HepG2 (cell line): ENCODE results near the gene ADAMTS2. TPM values are rescaled to one million over a fixed set of nuclear protein-coding genes. Genes with fewer than 3 reads are reported as not detected.

Experiments used
- ATAC-seq: fragments of 200-7000 bp; cut with Tn5 transposase; 3 replicates; pipeline ENCODE4 v1.9.1; 2020; ENCODE audit warnings: mild to moderate bottlenecking, moderate library complexity
- BruUV-seq: library from RNA; stranded (reverse); fragments of 400-500 nt; replicated peaks from 2 replicates; lab custom pipeline; 2021; lab: Mats Ljungman, UMichigan
- CTCF ChIA-PET: fragments of 300-600 bp; formaldehyde crosslinking; extraction: SDS; loops from one replicate; lab custom pipeline; 2021; ENCODE audit warnings: low total read pairs, inconsistent platforms, low intra/inter-chr PET ratio; lab: Yijun Ruan, JAX
- POLR2A ChIA-PET: fragments of 350-600 bp; sonication (Branson Sonifier 250); formaldehyde crosslinking; loops from one replicate; lab custom pipeline; 2020; ENCODE audit warnings: antibody characterized with exemption, inconsistent platforms; lab: Yijun Ruan, JAX
- DNase-seq: peaks from one replicate; pipeline ENCODE4 v3.0.0-alpha.2; 2015; ENCODE audit warnings: low spot score
- FAIRE-seq: peaks from 3 replicates; lab custom pipeline; 2011; peaks lifted over from hg19 to GRCh38; lab: Jason Lieb, UNC
- H2AFZ ChIP-seq: one replicate; pipeline ENCODE4 v1.6.1; 2011; ENCODE audit warnings: low read length, inconsistent platforms
- H3K27ac ChIP-seq: fragments of 300-600 bp; 3 replicates; pipeline ENCODE4 v1.8.0; 2011; ENCODE audit warnings: mixed run types, mild to moderate bottlenecking, mixed read lengths, low read length, inconsistent platforms; ENCODE audit not compliant: insufficient read depth; ENCODE audit errors: extremely low read length
- H3K27me3 ChIP-seq, 2 experiments: fragments of 200-600 bp in 1 of 2; 2 replicates in 1 of 2; 3 replicates in 1 of 2; pipeline versions ENCODE4 v1.6.0 to v1.8.0; 2011; ENCODE audit warnings: low read length in 2 of 2, mild to moderate bottlenecking in 2 of 2, moderate library complexity in 2 of 2, inconsistent platforms in 1 of 2; ENCODE audit not compliant: insufficient read depth in 2 of 2, control insufficient read depth in 1 of 2
- H3K36me3 ChIP-seq, 2 experiments: fragments of 200-600 bp in 1 of 2; replicated peaks in 1 of 2; 2 replicates in 1 of 2; 3 replicates in 1 of 2; pipeline versions ENCODE4 v1.5.1 to v1.8.0; 2011; ENCODE audit warnings: low read length in 2 of 2, inconsistent platforms in 1 of 2; ENCODE audit not compliant: insufficient read depth in 2 of 2, control insufficient read depth in 1 of 2
- H3K4me1 ChIP-seq: 2 replicates; pipeline ENCODE4 v1.5.1; 2012; ENCODE audit warnings: low read length, inconsistent platforms; ENCODE audit not compliant: insufficient read depth
- H3K4me2 ChIP-seq: 2 replicates; pipeline ENCODE4 v1.6.0; 2011; ENCODE audit warnings: low read depth, low read length, inconsistent platforms
- H3K4me3 ChIP-seq, 3 experiments: fragments of 200-600 bp in 1 of 3; sonication (generic), shearing (Covaris generic) in 1 of 3; replicated peaks in 1 of 3; 2 replicates each; pipeline ENCODE4 v1.5.1; 2011 to 2016; ENCODE audit warnings: low read length in 3 of 3, inconsistent platforms in 2 of 3, low read depth in 2 of 3, mild to moderate bottlenecking in 2 of 3, control low read depth in 1 of 3, mixed read lengths in 1 of 3; ENCODE audit not compliant: insufficient read depth in 1 of 3
- H3K79me2 ChIP-seq: one replicate; pipeline ENCODE4 v1.6.1; 2011; ENCODE audit warnings: low read length, inconsistent platforms; ENCODE audit not compliant: insufficient read depth
- H3K9ac ChIP-seq: 2 replicates; pipeline ENCODE4 v1.6.0; 2011; ENCODE audit warnings: mild to moderate bottlenecking, low read depth, low read length, inconsistent platforms; ENCODE audit not compliant: insufficient read depth
- H3K9me3 ChIP-seq: 2 replicates; pipeline ENCODE4 v1.5.1; 2012; ENCODE audit warnings: mild to moderate bottlenecking, low read length
- H4K20me1 ChIP-seq: 2 replicates; pipeline ENCODE4 v1.6.0; 2011; ENCODE audit warnings: inconsistent platforms, mild to moderate bottlenecking, low read length, moderate library complexity; ENCODE audit not compliant: insufficient read depth
- ARNT2 ChIP-seq: sonication (generic); formaldehyde crosslinking; IDR thresholded peaks from 2 replicates; pipeline ENCODE4 v1.8.0; 2022; ENCODE audit warnings: mild to moderate bottlenecking, low read depth, missing genetic modification reagents, moderate library complexity
- BCL6 ChIP-seq: IDR thresholded peaks from 2 replicates; pipeline ENCODE4 v1.6.1; 2016; ENCODE audit warnings: missing genetic modification reagents, missing compliant biosample characterization
- CTCF ChIP-seq: sonication (generic); formaldehyde crosslinking; IDR thresholded peaks from 2 replicates; pipeline ENCODE4 v1.5.0; 2020; ENCODE audit warnings: mild to moderate bottlenecking, missing genetic modification reagents, moderate library complexity
- ELF4 ChIP-seq: sonication (generic); formaldehyde crosslinking; IDR thresholded peaks from 2 replicates; pipeline ENCODE4 v1.5.0; 2020; ENCODE audit warnings: missing genetic modification reagents, mild to moderate bottlenecking, moderate library complexity, borderline replicate concordance
- GRHL1 ChIP-seq: sonication (generic); formaldehyde crosslinking; conservative IDR thresholded peaks from 2 replicates; pipeline ENCODE4 v1.8.0; 2022; ENCODE audit warnings: missing genetic modification reagents
- KDM1A ChIP-seq: IDR thresholded peaks from 2 replicates; pipeline ENCODE4 v1.6.1; 2016; ENCODE audit warnings: missing compliant biosample characterization
- KDM2A ChIP-seq: sonication (generic); formaldehyde crosslinking; IDR thresholded peaks from 2 replicates; pipeline ENCODE4 v1.4.0; 2020; ENCODE audit warnings: low read depth, missing genetic modification reagents, borderline replicate concordance
- NKX3-1 ChIP-seq: sonication (generic); formaldehyde crosslinking; IDR thresholded peaks from 2 replicates; pipeline ENCODE4 v1.5.0; 2020; ENCODE audit warnings: missing genetic modification reagents
- PBX2 ChIP-seq: IDR thresholded peaks from 2 replicates; pipeline ENCODE4 v1.6.1; 2016; ENCODE audit warnings: control low read depth
- SPEN ChIP-seq: sonication (generic); formaldehyde crosslinking; IDR thresholded peaks from 2 replicates; pipeline ENCODE4 v1.5.1; 2020; ENCODE audit warnings: low read depth, mild to moderate bottlenecking, missing genetic modification reagents
- ZBTB38 ChIP-seq: sonication (generic); formaldehyde crosslinking; IDR thresholded peaks from 2 replicates; pipeline ENCODE4 v1.5.1; 2020; ENCODE audit warnings: mild to moderate bottlenecking, missing genetic modification reagents
- ZEB1 ChIP-seq: IDR thresholded peaks from 2 replicates; pipeline ENCODE4 v1.6.1; 2012; ENCODE audit warnings: mild to moderate bottlenecking, low read depth, inconsistent platforms; ENCODE audit not compliant: insufficient replicate concordance
- ZFX ChIP-seq: sonication (generic); formaldehyde crosslinking; IDR thresholded peaks from 2 replicates; pipeline ENCODE4 v1.4.0; 2020; ENCODE audit warnings: mild to moderate bottlenecking, low read depth, missing genetic modification reagents, moderate library complexity
- ZNF563 ChIP-seq: sonication (generic); formaldehyde crosslinking; IDR thresholded peaks from 2 replicates; pipeline ENCODE4 v1.8.0; 2022; ENCODE audit warnings: mild to moderate bottlenecking, moderate library complexity, missing genetic modification reagents
- ZNF687 ChIP-seq: sonication (generic); formaldehyde crosslinking; IDR thresholded peaks from 2 replicates; pipeline ENCODE4 v1.5.1; 2020; ENCODE audit warnings: mild to moderate bottlenecking, missing genetic modification reagents, moderate library complexity
- ZNF768 ChIP-seq: sonication (generic); formaldehyde crosslinking; IDR thresholded peaks from 2 replicates; pipeline ENCODE4 v1.4.0; 2020; ENCODE audit warnings: missing genetic modification reagents
- WGBS: methylation state at CpG from one replicate; pipeline ENCODE4 v1.1.6; 2017; ENCODE audit warnings: low lambda C conversion rate; 5-methylcytosine and 5-hydroxymethylcytosine counted together
- in situ Hi-C: cut with HindIII; loops from 2 replicates; pipeline ENCODE4 v1.10.0; 2017; ENCODE audit warnings: low pct_unique_long_range_greater_than_20kb; ENCODE audit not compliant: extremely low pct_ligation_motif_present
- intact Hi-C: fragments of 100-400 bp; cut with micrococcal nuclease; formaldehyde crosslinking; loops from one replicate; pipeline ENCODE4 v1.10.0; 2022; ENCODE audit not compliant: unreplicated experiment
- polyA plus RNA-seq, 8 experiments: library from polyadenylated mRNA; depleted of rRNA in 3 of 8; stranded (reverse) in 7 of 8; unstranded in 1 of 8; fragments of >200 nt; fragmentation: Illumina TruSeq in 4 of 8; extraction: Trizol in 4 of 8; gene quantifications; 2 replicates each; pipeline versions ENCODE4 v1.2.1 to v1.2.3, GENCODE V29; 2011 to 2016; ENCODE audit warnings: low read depth in 4 of 8, missing spikeins in 1 of 8, mixed read lengths in 1 of 8; ENCODE audit not compliant: insufficient read depth in 1 of 8
- total RNA-seq, 5 experiments: library from RNA; depleted of rRNA; stranded (reverse); fragments of >200 nt; fragmentation: Illumina TruSeq; extraction: Trizol; gene quantifications; 2 replicates each; pipeline ENCODE4 v1.2.3, GENCODE V29; 2016; ENCODE audit warnings: low read depth in 1 of 5

Gene ADAMTS2
- total and polyA plus RNA-seq, 2 of the 13 experiments (the other 11 are each of a cell fraction or from before 2014, with no cell fraction given) = 0.24 to 3.5 TPM

- peaks cover 51% of the 10 kb centered on the region for H3K4me1 ChIP-seq
- peak overlapping the region; percentile 79 for H3K4me2 ChIP-seq
- no peaks in the 10 kb centered on the region for H3K79me2 ChIP-seq
- DNase-seq = no peak
- CTCF ChIA-PET = no interaction called here
- 0 out of 5 replicates have a peak, but pooled peaks cover 0 to 3% of the 10 kb centered on the region in 2 experiments for H3K27me3 ChIP-seq
- no TSS peak for BruUV-seq
- intact Hi-C loops (no loop called here), in situ Hi-C loops (no loop called here)
- peak overlapping the region; percentile 58 for H3K9ac ChIP-seq
- 31% methylated on average over 4 of the region's 8 CpGs for WGBS
- FAIRE-seq = no peak
- H2AFZ ChIP-seq = no peak overlapping the region
- peak overlapping the region; percentile 57 for H3K27ac ChIP-seq
- no peaks in the 10 kb centered on the region for H4K20me1 ChIP-seq
- H3K36me3 ChIP-seq = no peaks in the 10 kb centered on the region
- POLR2A ChIA-PET = no interaction called here
- H3K9me3 ChIP-seq = no peaks in the 10 kb centered on the region
- ATAC-seq = peak; percentile 77
- peak overlapping the region; percentile 16 to 65 (median 56); a peak in 5 of 6 replicates for H3K4me3 ChIP-seq
- TF ChIP-seq ZNF563 (CRISPR knock-in tag) = no peak
- 0 out of 2 replicates have a peak, but pooled peaks have one; percentile 24 for TF ChIP-seq ZBTB38 (CRISPR knock-in tag)
- TF ChIP-seq ZNF687 (CRISPR knock-in tag) = peak; percentile 85
- TF ChIP-seq BCL6 (CRISPR knock-in tag) = no peak
- no peak for TF ChIP-seq KDM1A (CRISPR knock-in tag)
- TF ChIP-seq CTCF (CRISPR knock-in tag) = peak; percentile 19; the same call in 1 of the 2 replicates
- peak; percentile 62 for TF ChIP-seq ZFX
- peak; percentile 20; the same call in 1 of the 2 replicates for TF ChIP-seq SPEN
- TF ChIP-seq ZEB1 = no peak
- no peak for TF ChIP-seq ELF4
- 0 out of 2 replicates have a peak, but pooled peaks have one; percentile 31 for TF ChIP-seq ZNF768 (CRISPR knock-in tag)
- no peak for TF ChIP-seq GRHL1 (CRISPR knock-in tag)
- no peak for TF ChIP-seq PBX2
- TF ChIP-seq NKX3-1 (CRISPR knock-in tag) = no peak
- 0 out of 2 replicates have a peak, but pooled peaks have one; percentile 51 for TF ChIP-seq ARNT2 (CRISPR knock-in tag)
- peak; percentile 28; the same call in 1 of the 2 replicates for TF ChIP-seq KDM2A (CRISPR knock-in tag)
Observed at GRCh38 chr5:179185941-179186411, 159.3 kb downstream of the ADAMTS2 start.
